Left renal cortex interstitium (tissue), 4 donors: ENCODE results near the gene DKK2. TPM values are rescaled to one million over a fixed set of nuclear protein-coding genes. Genes with fewer than 3 reads are reported as not detected.

Experiments used
- DNase-seq, 4 donors: peaks; one replicate each; pipeline ENCODE4 v3.0.0-alpha.2; 2013; ENCODE audit warnings: low read depth in 4 of 4, low spot score in 2 of 4, missing footprints in 1 of 4
- polyA plus RNA-seq, 4 donors: library from polyadenylated mRNA; unstranded; fragments of 120-200 nt; gene quantifications; one replicate each; pipeline ENCODE4 v1.2.1, GENCODE V29; 2013; ENCODE audit not compliant: insufficient read length in 4 of 4

Gene DKK2
- polyA plus RNA-seq, 4 donors = 1.4 to 7.0 (median 2.0) TPM

DNA sequence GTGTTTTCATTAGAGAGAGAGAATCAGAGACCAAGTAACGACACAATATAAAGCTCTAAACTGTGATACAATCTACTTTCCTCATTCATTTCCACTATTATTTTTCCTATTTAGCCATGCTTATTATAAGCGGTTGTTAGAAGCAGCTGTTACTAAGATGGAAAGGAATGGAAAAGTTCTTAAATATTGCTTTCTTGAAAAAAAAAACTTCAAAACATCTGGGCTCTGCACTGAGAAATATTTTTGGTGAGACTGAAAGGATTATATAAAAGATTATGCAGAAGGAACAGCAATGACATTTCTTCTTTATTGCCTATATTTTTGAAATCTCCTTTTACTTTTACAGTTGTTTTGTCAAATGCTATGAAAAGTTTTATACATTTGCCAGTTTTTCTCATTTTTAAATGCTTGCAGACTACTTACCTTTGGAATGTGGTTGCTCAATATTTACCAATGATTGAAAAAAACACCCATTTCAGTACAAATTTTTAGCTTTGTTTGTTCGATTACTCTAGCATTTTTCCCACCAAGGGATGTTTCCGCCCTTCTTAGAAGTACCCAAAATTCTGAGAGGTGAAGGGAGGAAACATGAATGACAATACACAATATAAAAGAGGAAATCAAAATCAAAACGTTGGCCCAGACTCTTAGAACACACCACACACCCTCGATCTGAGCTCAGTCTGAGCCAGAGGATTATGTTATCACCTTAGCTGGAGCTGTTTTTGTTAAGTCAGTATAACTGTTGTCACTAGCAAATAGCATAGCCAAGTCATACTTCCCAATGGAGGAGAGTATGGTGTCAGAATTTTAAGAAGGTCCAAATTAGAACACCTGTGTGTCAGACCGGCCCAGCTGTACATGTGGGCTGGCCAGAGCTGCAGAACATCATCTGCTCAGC, 18.4 kb downstream of the DKK2 start:
- no peak for DNase-seq

DNA sequence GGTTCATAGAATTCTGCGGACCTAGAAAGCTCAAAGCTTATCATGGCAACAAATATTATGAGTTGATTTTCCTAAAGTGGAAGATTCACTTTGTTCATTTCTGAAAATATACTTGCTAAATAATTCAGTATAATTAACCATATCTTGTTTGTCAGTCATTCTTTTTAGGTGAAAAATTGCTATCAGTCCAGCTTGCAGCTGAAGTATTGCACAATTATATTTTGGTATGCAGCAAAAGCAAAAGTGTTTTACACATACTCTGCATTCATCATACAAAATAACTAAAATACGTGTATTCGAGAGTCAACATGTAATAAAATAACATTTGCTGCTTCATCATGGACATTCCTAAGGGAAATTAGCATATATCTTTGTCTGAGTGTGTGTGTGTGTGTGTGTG, 24.8 kb downstream of the DKK2 start:
- no peak for DNase-seq

DNA sequence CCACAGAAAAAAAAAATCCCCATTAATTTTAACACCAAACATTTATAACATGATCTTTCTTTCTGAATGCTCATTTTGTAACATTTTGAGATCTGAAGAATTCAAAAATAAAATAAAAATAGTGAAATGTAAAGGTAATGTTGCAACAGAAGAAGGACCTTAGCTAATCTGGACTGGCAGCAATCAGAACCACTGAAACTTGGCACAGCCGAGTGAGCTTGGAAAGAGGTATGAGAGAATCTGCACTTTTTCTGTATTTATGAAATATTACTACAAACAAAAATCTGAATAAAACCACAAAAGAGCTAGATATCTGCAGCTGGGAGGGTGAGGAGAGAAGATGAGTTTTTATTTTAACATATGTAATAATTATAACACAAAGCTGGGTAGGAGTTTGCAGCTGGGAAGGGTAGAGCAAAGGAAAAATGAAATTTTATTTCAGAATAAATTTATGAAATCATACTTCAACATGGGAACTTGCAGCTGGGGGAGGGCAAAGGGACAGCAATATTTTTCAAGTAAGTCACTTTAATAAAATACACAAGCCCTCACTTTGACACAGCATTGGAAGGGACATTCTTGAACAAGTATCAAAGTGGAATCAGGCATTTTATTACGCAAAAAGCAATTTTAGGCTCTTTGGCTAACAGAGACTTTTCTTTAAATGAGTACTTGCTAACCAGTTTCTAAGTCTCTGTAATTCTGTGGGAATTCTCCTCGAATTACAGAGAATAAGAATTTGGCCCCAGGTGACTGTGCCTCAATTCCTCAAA, 26.7 kb downstream of the DKK2 start:
- DNase-seq = no peak

DNA sequence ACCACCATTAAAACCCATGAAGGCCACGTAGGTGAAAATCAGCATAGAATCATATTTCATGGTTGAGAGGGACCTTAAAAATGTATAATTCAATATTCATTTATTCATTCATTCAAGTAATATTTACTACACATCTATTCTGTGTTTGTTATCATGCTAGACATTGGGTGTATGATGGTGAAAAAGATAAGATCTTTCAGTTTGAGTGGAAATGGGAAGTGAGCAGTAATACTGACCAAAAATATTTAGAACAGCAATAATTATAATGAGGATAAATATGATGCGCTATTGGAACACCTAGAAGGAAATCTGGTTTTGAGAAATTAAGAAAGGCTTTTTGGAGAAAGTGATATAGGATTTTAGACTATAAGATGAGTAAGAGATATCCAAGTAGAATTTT, 28.0 kb downstream of the DKK2 start:
- no peak for DNase-seq

DNA sequence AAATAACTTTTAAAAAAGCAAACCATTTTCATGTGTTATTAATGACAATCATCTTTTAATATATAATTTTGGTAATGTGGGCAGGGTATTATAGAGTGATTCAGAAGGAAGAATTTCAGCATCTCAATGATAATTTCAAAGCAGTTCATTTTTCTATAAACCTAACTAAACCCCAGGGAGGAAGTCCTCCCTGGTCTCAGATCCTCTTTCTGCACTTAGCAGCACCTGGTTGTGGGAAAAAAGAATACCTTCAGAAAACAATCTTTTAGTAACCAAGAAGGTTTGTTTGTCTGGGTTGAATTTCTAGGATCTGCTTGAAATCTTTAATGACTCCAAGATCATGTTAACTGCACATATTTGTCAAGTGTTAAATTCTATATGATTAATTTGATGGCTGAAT, 29.9 kb downstream of the DKK2 start:
- no peak for DNase-seq

DNA sequence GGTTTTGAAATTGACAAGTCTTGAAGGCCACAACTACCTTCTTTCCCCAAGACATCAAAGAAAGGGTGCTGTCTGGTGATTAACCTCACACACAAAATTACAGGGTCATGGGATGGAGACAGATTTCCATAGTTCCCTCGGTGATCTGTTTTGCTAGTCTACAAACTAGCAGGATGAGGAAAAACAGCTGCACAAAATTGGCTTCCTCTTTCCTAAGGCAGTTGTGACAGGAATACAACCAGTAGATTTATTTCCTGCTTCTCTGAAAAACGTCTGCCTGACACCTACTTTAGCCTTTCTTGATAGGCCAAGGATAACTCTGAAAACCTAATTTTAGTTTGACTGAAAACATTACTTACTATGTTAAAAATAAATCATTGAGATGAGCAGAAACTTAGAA, 39.6 kb downstream of the DKK2 start:
- DNase-seq = peak in 3 of 4 donors; percentile 24 to 70 (median 60)

DNA sequence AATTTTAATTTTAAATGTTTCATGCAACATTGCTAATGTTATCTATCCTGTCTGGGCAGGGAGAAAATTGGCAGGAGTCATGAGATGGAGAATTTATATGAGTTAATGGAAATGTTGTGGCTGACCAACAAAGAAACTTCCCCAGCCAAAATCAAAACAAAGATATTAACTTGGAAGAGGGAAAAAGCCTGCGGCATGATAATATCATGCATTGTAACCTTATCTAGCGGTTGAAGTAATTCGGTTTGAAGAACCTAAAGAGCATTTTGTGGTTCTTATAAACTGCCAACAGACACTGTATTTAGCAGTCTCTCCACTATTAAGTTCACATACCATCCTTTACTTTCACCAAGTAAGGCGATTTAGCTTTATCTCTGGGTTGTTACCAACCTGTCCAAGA, 42.3 kb downstream of the DKK2 start:
- no peak for DNase-seq

DNA sequence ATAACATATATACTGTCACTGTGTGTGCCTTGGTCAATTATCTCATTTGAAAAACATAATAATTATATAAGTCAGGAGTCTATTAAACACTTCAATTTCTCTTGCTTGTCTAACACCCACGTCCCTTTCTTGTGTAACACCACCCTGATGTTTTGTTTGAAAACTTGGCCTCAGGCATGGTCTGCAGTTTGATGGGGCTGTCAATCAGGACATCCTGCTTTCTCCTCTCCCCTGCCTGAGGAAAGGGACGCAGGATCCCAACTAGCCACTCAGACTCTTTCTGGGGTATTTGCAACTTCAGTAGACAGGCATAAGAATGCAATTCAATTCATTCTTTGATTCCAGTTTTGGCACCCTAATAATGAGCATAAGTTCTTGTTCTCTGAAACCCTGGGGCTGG, 48.8 kb downstream of the DKK2 start:
- no peak for DNase-seq

DNA sequence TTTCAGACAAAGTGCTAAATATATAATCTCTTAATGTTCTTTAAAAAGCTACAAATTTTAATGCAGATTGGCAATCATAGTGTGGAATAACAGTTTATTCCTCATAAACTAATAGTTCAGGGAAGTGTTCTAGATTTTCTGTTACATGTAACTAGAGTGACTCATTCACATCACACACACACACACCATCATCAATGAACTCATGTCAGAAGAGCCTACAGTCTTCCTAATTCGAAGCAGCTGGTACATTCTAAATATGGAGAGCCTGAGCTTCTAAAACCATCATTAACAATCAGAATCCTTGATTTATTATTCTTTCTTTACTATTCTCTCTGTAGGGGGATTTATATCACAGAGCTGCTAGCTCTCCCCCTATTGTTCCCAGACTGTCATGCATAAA, 49.6 kb downstream of the DKK2 start:
- DNase-seq = no peak

DNA sequence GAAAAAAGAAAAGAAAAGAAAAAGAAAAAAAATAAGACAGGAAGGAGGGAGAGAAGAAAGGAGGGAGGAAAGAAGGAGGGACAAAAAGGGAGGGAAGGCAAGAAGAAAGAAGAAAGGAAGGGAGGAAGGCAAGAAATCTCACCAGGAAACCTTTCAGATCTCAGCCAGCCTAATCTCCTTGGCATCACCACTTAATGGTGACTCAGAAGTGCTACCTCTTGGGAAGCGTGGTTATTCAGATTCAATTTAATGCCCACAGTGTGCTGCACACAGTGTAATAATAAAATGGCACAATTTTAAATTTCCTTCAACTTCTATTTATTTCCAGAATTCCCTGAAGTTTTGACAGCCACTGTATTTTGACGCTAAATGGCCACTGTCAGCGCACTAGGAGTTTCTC, 50.3 kb downstream of the DKK2 start:
- DNase-seq = no peak

DNA sequence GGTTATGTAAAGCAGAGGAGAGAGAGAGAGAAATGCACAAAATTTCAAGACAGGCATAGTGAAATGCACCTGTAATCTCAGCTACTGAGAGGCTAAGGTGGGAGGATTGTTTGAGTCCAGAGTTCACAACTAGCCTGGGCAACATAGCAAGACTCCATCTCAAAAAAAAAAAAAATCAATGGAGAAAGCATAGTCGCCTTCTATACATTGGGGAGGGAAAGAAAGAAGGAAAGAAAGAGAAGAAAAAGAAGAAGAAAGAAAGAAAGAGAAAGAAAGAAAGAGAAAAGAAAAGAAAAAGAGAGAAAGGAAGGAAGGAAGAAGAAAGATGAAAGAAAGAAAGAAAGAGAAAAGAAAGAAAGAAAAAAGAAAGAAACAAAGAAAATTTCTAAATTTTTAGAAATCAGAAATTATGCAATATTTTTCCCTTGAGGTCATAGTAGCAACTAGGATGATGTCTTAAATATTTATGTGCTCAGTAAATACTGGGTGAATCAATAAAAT, 53.4 kb downstream of the DKK2 start:
- DNase-seq = no peak

DNA sequence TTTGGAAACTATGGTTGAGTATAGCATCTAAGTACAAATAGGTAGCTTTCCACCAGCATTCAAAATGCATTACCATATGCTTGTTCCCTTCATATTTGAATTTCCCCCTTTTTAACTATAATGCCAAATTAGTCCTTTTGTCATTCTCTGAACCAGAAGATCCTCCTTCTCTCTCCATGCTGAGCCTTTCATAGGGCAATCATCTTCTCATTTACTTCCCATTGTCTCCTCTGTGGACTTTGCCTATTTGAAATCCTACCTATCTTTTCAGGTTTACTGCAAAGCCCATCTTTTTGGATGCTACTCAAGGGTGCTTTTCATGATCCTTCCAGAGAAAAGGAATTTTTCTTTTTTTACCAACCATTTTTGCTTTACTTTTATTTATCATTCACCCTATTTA, 54.7 kb downstream of the DKK2 start:
- DNase-seq = no peak

DNA sequence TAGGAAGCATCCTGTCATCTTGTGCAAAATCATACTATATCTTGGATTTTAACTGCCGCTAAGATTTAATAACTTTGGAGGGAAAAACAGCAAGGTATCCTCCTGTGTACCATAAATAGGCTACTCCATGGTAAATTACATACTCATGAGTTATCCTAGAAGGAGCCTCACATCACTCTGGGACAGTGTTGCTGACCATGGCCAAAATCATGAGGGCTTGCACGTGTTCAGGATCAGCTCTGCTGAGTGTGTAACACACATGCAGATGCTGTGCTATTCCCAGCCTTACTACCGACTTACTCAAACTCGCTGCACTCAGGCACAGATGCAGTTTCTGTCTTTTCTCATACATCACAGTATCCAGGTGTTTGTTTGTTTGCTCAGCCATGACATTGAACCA, 56.6 kb downstream of the DKK2 start:
- DNase-seq = no peak

DNA sequence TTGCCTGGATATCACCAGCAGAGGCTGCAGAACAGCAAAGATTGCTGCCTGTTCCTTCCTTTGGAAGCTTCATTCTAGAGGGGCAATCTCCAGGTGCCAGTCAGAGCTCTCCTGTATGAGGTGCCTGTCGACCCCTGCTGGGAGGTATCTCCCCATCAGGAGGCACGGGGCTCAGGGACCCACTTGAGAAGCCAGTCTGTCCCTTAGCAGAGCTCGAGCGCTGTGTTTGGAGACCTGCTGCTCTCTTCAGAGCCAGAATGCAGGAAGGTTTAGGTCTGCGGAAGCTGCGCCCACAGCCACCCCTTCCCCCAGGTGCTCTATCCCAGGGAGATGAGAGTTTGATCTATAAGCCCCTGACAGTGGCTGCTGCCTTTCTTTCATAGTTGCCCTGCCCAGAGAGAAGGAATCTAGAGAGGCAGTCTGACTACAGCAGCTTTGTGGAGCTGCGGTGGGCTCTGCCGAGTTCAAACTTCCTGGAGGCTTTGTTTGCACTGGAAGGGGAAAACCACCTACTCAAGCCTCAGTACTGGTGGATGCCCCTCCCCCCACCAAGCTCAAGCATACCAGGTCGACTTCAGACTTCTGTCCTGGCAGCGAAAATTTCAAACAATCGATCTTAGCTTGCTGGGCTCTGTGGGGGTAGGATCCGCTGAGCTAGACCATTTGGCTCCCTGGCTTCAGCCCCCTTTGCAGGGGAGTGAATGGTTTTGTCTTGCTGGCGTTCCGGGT, 57.9 kb downstream of the DKK2 start:
- no peak for DNase-seq

DNA sequence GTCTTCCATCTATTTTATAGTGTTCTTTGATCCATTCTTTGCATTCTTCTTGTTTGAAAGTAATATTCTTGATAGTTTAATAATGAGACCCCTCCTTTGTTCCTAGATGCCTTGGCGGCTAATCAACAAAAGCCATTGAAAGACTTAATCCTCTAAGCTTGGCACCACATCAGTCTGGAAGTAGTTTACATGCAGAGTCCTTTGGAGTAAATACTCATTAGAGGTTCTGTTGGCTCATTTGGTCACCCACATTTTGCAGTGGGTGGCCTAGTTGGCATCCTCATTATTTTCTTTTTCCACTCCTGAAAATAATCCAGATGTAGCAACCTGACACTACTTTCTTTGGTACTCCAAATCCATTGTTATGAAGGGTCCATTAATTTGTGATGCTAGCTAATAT, 64.5 kb downstream of the DKK2 start:
- DNase-seq = no peak

DNA sequence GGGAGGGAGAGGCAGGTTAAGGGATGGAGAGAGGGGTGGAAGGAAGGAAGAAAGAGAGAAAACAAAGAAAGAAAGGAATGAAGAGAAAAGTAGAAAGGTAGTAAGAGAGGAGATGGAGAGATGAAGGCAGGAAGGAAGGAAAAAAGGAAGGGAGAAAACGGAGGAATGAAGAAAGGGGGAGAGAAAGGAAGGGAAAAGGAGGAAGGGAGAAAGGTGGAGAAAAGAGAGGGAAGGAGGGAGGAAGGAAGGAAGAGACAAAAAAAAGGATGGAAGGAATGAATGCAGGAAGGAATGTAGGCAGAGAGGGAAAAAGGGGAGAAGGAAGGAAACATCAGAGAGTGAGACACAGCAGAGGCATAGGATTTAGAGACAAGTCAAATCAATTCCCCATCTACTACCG, 68.2 kb downstream of the DKK2 start:
- DNase-seq = no peak

DNA sequence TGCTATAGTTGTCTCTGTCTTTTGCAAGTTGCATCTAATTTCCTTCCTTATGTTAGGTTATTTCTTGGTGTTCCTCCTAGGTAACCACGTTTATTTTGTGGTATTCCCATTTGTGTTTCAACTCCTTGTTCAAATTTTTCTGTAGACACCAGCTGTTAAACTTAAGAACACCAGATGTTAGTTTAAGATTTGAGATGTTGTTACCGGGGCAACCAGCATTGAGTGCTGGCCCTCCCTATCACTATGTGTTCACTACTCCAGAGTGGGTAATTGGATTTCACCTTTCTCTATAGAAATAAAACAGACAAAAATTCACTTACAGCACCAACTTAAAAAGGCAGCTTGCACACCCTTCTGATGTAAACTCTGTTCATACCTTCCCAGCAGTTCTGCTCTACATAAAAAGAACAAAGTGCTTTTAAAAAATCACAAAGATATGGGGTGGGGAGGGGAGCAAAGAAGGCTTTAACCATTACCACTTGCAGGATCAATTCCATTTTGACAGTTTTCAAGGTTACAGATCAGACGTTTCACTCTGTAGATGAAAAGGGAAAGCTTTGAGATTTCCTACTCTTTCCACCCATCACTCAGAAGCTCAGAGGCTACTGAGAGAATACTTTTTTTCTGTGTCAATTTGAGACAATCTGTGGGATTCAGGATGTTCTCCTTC, 82.9 kb downstream of the DKK2 start:
- no peak for DNase-seq

DNA sequence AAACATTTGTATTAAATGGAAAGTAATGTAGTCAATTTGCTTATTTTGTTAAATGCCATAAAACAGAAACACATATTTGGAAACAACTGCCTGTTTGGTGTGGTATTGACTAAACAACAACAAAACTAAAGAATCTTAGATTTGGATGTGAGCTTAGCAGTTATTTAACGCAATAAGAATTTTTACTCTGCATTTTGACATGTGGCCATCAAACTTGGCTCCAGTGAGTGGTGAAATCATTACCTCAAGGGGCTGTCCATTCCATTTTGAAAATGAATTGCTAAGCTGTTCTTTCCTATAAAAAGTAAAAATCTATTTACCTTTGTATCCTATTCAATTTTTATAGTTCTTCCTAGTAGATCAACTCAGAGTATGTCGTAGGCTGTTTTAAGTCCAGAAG, 84.2 kb downstream of the DKK2 start:
- DNase-seq = no peak

DNA sequence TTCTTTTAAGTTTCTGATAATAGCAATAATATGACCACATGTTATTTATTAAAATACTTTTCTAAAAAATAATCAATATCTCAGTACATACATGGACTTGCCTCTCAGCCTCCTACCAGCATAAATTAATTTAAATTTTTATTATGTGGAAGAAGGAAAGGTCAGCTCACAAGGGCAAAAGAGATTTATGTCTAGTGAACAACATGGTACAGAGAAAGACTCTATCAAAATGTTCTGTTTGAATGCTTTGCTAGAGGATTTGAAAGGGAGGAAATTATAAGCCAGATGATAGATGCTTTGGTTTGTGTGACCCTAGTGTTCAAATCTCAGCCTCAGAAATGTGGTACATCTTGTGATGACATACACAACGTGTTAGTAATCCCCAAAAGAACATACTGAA, 94.3 kb downstream of the DKK2 start:
- DNase-seq = no peak

DNA sequence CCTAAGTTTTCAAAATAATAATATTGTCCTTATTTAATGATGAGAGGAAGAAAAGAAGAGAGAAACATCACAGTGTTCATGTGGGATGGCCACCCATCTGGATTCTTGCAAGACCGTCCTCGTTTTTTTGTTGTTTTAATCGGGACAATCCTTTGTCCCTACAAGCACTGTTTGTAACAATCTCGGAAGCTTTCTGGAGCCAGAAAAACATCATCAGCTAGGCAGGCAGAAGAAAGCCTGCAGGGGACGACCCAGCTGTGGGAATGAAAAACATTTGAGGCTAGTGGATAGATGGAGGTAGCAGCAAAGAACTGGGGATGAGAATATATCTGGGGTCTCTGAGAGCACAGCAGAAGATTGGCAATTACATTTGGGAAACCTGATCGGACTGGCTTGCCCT, 105.6 kb downstream of the DKK2 start:
- DNase-seq = no peak

DNA sequence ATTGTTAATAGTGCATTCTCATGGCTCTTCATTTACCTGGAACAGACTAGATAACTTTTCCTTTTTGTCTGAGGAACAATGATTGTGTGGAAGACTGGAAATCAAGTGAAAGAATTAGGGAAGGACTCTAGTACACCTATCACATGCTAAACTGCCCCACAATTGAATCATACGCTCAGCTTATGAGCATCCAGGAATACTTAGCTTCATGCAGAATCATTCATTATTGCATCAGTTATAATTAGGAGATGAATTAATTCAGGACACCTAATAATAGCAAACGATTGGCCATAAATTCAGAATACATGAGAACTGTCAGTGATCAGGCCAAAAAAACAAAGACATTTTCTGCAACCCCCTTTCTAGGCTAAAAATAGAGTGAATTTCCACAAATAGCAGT, 106.9 kb downstream of the DKK2 start:
- DNase-seq = no peak
